GM21529 (cell line): ENCODE measurements around the gene LYPD8.
A peak's percentile ranks its signal among the peaks of the same experiment; 100 is the strongest.
"Not testable (repeated sequence)": the region's sequence is repeated elsewhere in the genome, so short reads cannot be mapped to it uniquely, and the experiment has no call there.

Source experiments
- ATAC-seq: cut with Tn5 transposase; IDR thresholded peaks from one replicate; pipeline ENCODE4 v1.9.1; 2021; ENCODE audit not compliant: unreplicated experiment

The LYPD8 gene, protein sequence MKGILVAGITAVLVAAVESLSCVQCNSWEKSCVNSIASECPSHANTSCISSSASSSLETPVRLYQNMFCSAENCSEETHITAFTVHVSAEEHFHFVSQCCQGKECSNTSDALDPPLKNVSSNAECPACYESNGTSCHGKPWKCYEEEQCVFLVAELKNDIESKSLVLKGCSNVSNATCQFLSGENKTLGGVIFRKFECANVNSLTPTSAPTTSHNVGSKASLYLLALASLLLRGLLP

DNA sequence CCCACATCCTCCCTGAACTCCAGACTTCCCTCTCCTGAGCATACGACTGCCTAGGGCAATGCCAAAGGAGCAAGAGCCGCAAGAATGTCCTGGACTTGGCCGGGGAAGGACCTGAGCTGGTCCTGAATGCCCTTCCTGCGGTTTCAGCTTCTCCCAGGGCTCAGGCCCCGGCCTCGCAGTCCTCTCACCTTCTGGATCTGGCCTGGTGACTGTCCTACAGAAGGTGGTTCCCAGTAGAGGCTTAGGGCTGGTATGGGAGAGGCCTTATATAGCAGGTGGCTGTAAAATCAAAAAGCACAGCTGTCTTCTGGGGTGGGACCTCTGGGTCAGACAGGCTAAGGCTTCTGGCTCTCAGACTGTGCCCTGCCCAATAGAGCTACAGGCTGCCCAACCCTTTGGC is at the start of gene LYPD8:
Gene LYPD8, minus strand, starts transcription at position 243 of the 400 bp plus-strand sequence. CDS start 4,678 bp downstream, outside the sequence.
- no peak for ATAC-seq

DNA sequence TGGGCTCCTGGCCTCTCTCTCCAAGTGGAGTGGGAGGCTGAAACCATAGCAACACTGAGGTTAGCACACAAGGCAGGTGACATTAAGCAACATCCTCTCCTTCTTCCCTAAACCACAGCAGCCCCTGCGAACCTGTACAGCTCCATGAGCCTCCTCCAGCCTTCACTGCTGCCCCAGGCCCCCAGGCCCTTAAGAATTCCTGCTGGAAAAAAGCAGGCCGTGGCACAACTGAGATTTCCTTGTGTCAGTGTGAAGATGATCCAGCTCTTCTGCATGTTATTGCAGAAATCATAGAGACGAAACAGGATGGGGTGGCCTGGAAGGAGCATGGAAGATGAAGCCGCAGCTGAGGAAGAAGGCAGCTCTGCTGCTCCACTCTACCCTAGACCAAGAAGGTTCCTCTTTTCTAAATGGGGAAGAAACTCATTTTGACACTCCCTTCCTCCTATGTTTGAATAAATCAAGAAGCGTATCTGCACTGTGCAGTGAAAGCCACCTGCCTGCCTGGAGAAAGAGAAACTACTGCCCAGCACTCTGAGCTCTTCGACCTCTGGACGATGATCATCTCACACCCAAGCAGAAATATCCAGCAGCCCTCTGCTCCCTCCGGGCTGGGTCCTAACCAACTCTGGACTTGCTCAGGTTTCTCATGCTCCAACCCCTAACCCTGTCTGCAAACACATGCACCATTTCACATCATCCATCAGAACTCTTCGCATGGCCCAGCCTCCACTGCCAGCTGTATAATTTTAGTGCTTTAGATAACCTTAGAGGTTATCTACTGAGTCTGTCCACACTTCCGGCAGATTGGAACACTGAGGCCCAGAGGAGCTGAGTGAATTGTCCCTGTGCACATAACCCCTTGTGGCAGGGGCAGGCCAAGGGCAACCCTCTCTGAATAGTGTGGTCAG is 49.5 kb upstream of the LYPD8 start:
- peak; percentile 92 for ATAC-seq

DNA sequence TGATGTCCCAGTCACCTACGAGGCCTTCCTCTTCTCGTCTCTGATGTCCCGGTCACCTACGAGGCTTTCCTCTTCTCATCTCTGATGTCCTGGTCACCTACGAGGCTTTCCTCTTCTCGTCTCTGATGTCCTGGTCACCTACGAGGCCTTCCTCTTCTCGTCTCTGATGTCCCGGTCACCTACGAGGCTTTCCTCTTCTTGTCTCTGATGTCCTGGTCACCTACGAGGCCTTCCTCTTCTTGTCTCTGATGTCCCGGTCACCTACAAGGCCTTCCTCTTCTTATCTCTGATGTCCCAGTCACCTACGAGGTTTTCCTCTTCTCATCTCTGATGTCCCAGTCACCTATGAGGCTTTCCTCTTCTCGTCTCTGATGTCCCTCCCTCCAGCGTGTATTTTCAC is 47.9 kb upstream of the LYPD8 start:
- ATAC-seq: not testable (repeated sequence)

DNA sequence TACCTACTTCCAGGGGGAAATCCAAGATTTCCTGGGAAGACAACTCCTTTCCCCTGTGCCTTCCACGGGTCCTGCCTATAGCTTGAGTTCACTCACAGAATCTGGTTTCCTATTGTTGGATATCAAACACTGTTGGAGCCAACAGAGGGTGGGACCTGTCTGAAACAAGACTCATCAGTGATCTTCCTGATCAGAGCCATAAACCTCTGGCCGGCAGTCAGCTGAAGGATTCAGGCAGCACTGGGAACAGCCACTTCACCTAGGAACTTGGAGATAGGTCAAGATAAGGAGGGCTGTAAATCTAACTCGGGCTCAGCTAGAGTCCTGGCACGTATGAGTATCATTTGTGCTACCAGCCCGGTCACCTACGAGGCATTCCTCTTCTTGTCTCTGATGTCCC is 46.9 kb upstream of the LYPD8 start:
- ATAC-seq: no peak

DNA sequence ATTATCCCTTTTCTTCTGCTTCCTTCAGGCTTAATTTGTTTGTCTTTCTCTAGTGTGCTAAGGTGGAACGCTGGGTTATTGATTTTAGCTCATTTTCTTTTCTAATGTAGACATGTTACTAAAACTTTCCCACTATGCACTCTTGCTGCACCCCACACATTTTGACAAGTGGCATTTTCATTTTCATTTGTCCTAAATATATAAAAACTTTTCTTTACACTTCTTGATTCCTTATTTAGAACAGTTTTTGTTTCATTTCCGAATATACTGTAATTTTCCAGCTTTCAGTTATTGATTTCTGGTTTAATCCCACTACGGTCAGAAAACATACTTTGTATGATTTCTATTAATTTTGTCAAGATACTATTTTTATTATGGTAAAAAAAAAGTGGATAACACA is 44.9 kb upstream of the LYPD8 start:
- ATAC-seq: no peak

DNA sequence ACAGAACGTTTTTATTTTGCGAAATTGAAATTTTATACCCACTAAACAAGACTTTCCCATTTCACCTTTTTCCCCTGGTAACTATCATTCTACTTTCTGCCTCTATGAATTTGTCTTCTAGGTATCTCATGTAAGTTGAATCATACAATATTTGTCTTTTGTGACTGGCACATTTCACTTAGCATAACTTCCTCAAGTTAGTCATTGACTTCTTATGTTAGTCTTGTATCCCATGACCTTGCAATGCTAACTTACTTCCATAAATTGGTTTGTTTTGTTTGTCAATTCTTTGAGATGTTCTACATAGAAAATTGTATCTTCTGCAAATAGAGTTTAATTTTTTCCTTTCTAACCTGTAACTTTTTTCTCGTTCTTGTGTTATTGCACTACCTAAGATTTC is 43.2 kb upstream of the LYPD8 start:
- ATAC-seq: no peak

DNA sequence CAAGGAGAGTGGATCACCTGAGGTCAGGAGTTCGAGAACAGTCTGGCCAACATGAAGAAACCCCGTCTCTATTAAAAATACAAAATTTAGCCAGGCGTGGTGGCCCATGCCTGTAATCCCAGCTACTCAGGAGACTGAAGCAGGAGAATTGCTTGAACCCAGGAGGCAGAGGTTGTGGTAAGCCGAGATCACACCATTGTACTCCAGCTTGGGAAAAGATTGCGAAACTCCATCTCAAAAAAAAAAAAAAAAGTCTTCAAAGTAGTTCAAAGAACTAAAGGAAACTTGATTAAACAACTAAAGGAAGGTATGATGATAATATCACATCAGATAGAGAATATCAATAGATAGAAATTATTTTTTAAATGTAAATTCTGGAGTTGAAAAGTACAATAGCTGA is 39.1 kb upstream of the LYPD8 start:
- not testable (repeated sequence) for ATAC-seq

DNA sequence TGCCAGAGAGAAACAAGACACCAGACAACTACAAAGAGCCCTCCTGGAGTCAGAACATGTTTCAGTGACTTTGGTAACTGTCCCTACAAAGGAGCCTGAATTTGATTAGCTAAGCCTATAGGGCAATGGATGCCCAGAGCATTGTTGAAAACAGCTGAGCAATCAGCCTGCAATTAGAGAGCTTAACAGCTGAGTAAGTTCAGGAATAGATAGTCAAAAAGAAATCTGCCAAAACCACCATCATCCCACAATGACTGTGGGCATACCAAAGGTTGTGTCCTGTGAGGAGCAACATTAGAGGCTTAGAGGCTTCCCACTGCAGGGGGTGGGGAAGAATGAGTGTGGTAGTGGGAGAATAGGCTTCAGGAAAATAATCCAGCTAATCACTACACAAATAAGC is 38.0 kb upstream of the LYPD8 start:
- ATAC-seq: peak; percentile 89

DNA sequence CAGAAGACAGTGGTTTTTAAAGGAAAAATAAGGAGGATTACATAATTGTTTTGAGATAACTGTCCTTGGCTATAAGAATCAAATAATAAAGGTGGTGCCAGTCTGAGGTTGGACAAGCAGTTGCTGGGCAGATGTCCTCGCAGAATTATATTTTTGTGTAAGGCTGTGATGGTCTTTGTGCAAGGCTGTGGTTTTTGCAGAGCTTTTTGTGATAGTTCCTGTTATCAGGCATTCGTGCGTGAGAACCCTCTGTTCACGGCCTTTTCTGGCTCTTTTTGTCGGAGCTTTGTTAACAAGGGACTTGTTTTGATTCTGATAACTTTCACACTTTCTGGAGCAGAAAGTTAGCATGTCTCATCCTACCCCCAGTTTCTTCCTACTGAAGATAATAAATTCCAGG is 36.8 kb upstream of the LYPD8 start:
- ATAC-seq: no peak

DNA sequence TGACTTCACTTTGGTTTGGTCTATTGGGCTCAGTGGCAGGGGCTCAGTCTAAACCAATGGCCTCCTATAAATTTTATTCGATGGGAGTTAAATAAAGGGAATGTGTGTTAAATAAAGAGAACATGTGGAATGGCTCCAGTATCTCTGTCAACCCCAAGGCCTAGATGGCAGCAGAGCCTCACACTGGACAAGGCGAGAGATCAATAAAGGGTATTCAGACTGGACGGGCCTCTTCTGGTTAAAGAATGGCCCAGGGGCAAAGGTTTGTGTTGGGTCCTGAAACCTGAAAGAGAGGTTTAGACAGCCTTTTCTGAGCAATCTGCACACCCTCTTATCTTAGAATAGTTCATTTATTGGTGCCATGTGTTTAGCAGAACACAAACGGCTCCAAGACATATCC is 35.5 kb upstream of the LYPD8 start:
- no peak for ATAC-seq

DNA sequence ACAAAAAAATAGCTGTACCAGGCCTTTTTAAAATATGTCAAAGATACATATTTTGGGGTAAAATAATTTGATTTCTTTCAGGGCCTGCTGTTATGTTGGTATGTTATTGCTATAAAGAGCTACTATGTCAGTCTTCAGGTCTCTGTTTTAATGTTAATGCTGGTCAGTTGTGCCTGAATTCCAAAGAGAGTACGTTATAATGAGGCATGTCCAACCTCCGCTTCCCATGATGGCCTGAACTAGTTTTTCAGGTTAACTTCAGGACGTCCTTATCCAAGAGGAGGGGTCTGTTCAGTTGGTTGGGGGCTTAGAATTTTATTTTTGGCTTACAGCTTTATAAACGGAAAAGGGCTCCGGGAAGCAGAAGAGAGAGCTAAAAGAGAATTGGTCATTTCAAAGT is 34.9 kb upstream of the LYPD8 start:
- no peak for ATAC-seq

DNA sequence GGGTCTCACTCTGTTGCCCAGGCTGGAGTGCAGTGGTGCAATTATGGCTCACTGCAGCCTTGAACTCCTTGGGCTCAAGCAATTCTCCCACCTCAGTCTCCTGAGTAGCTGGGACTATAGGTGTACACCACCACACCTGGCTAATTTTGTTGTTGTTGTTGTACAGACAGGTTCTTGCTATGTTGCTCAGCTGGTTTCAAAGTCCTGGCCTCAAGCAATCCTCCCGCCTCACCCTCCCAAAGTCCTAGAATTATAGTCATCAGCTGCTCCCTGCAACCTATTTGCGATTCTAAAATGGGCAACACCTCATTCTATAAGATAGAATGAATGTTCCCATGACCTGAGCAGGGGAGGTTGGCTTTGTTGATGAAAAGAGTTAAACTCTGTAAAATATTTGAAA is 33.8 kb upstream of the LYPD8 start:
- not testable (repeated sequence) for ATAC-seq

DNA sequence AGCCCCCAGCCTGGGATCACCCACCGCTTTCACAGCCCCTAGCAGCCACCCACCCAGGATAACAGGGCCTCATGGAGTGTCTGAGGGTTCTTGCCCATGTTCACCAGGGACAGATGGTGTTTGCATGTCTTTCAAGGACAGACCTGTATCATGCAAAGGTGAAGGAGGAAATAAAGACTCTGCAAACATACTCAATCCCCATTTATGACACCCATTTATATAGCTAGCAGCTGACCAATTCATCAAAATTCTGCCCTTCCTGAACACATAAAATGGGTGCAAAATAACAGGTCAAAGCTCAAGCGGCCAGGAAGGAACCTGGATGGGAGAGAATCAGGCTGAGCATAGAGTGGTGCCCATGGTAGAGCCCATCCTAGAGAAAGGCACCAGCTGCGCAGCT is 32.8 kb upstream of the LYPD8 start:
- ATAC-seq: no peak

DNA sequence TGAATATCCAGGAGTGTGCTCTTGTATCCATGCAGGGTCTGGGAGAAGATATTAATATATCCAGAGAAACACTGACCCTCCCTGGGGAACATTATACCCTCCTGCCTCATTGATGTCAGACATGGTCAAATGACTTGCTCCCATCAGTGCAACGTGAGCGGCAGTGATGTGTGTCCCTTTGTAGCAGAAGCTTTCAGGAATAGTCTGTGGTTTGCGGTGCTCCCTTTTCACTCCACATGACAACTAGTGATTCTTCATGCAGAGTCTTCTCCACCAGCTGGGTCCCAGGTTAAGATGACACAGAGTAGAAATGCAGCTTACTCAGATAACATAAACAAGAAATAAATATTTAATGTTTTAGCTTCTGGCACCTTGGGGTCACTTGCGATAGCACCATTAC is 31.9 kb upstream of the LYPD8 start:
- ATAC-seq: no peak

DNA sequence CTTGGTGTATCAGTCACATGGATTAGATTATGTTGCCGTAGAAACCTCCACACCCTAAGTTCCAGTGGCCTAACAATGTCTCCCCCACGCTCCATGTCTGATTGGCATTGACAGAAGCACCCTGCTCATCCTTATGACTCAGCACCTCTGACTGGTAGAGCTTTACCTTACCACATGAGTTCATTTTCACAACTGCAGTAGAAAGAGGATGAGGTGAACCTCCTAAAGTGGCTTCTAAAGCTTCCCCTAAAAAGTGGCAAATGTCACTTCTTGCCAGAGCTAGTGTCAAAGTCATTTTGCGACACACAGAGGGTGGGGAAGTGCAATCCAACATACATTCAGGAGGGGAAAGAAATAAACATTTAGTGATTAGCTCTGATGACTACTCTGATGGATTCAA is 30.6 kb upstream of the LYPD8 start:
- peak; percentile 66 for ATAC-seq

DNA sequence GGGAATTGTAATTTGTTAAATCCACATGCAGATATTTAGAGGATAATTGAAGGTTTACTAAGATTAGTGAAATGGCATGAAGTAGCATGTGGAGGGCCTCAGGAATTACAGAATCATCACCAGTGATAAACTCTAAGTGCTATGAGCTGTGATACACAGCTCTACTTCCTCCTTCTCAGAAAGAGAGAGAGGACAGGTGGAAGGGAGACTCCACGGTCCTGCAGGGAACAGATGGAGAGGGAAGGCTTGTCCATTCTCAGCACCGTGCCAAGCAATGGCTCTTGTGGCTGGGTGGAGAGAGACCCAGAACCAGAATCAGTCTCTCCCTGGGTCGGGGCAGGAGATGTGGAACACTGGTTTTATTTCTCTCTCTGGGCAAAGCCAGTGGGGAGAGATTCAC is 27.8 kb upstream of the LYPD8 start:
- no peak for ATAC-seq

DNA sequence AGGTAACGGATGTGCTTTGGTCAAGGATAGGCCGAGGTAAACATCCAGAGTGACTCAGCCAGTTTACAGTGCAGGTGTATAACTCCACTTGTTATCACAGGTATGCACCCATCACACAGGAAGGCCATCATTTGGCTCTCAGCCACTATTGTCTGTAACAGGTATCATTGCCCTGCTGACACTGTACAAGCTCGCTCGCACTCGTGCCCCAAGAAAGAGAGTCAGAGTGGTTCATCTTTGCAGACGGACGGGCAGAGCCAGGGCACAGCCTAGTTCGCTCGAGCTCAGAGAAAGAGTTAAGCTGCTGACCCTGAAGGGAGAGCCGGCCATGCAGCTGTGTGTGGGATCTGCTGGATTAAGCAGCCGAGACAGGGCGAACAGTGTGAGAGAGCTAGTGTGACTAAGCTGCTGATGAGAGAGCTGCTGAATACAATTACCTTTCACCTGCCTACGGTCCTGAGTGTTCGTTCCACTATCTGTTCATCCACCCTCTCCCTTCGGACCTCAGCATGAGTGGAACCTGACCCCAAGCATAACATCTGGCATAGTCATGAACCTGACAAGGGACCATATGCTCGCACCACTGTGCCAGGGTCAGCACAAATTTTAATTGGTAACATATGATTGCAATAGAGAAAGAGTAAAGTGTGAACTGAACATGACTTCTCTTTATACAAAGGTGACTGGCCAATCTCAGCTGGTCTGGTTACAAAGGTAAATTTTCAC is 27.0 kb upstream of the LYPD8 start:
- no peak for ATAC-seq

DNA sequence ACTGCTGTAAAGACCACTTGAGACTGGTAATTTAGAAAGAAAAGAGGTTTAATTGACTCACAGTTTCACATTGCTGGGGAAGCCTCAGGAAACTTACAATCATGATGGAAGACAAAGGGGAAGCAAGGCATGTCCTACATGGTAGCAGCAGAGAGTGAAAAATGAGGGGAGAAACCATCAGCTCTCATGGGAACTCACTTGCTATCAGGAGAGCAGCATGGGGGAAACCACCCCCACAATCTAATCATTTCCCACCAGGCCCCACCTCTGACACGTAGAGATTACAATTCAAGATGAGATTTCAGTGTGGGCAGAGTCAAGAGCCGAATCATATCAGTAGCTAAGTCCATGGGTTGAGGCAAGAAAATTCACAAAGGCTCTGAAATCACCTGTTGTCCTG is 23.8 kb upstream of the LYPD8 start:
- ATAC-seq: no peak

DNA sequence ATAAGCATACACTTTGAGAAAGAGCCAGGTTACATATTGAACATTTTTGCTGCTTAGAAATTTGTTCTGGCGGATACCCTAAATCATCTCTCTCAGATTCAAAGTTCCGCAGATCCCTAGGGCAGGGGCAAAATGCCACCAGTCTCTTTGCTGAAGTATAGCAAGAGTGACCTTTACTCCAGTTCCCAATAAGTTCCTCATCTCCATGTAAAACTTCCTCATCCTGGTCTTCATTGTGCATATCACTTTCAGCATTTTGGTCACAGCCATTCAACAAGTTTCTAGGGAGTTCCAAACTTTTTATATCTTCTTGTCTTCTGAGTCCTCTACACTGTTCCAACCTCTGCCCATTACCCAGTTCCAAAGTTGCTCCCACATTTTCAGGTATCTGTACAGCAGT is 23.3 kb upstream of the LYPD8 start:
- ATAC-seq: no peak

DNA sequence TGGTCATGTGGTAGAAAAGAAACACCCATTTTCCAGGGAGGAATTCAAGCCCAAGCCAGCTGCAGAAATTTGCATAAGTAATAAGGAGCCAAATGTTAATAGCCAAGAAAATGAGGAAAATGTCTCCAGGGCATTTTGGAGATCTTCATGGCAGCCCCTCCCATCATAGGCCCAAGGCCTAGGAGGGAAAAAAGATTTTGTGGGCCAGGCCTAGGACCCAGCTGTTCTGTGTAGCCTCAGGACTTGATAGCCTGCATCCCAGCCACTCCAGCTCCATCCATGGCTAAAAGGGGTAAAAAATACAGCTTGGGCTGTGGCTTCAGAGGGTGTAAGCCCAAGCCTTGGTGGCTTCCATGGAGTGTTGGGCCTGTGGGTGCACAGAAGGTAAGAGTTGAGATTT is 21.4 kb upstream of the LYPD8 start:
- no peak for ATAC-seq

DNA sequence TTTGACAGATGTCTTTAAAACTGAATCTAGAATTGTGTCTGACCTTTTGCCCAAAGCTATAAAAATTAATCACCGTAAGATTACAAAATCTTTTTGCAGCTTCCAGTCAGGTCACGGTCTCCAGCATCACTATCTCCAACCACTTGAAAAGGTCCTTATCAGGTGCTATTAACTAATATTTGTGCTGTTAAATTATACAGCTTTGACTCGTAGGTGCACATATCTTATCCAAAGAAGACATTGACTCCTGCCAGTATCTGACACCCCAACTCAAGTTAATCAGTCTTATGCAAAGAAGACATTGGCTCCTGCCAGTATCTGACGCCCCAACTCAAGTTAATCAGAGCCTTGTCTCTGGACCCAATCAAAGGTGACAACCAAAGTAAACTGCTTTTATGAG is 19.9 kb upstream of the LYPD8 start:
- ATAC-seq: no peak

DNA sequence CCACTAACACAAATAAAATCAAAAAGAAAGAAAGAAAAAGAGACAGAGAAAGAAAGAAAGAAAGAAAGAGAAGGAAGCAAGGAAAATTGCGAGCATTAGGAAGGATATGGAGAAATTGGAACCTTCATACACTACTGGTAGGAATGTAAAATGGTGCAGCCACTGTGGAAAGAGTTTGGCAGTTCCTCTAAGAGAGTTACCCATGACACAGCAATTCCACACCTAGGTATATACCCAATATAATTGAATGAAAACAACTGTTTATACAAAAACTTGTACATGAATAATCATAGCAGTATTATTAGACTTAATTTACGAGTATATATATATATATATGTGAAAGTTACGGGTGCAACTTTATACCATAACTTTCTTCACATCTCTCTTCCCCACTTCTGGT is 4.1 kb upstream of the LYPD8 start:
- ATAC-seq: no peak
